ENCODE measurements around the gene EPS8L2. TPM values are rescaled to one million over a fixed set of nuclear protein-coding genes. Genes with fewer than 3 reads are reported as not detected.

EPS8L2 gene
- 6.2 TPM for polyA plus RNA-seq (2013)

- peak in 1 of 3 donors; percentile 36 for DNase-seq
- peaks cover 0 to 12% (median 2%) of the 10 kb centered on the region in 4 experiments for H3K36me3 ChIP-seq (ENCODE audit: control insufficient read depth in 4 of 4, insufficient read depth in 4 of 4, low read length in 3 of 4)
- ChIA-PET CTCF (interaction anchor here (0.7 to 1.5 kb wide), 2 partner anchors 16 to 20 kb away, joined by 4 to 6 read pairs; no protein-coding TSS in a partner anchor), POLR2A (interaction anchor here (1.0 kb wide), 1 partner anchor 12 kb away, joined by 3 read pairs; no protein-coding TSS in a partner anchor)
- WGBS (ENCODE audit: insufficient coverage): 6% methylated on average over 70 of the region's 90 CpGs
- H3K4me1 ChIP-seq (ENCODE audit: control extremely low read depth in 1 of 4, control insufficient read depth in 4 of 4, insufficient read depth in 4 of 4, low read length in 3 of 4): peaks cover 0 to 17% (median 12%) of the 10 kb centered on the region in 4 experiments
- H3K27me3 ChIP-seq (replicated peaks in 2 of 5; ENCODE audit: control insufficient read depth in 4 of 5, insufficient read depth in 5 of 5, low read length in 4 of 5): peaks cover 0 to 57% (median 8%) of the 10 kb centered on the region in 5 experiments
- peak within 1 kb of the TSS in 2 of 7 experiments; percentile 28 to 32 for H3K4me3 ChIP-seq (ENCODE audit: control insufficient read depth in 1 of 7, extremely low read depth in 1 of 7, insufficient read depth in 4 of 7, low read depth in 2 of 7, low read length in 6 of 7)
- H3K27ac ChIP-seq (ENCODE audit: insufficient read depth in 1 of 2, low read depth in 1 of 2, low read length in 2 of 2, poor library complexity in 1 of 2, severe bottlenecking in 2 of 2): no peak within 1 kb of the TSS
- H3K9me3 ChIP-seq (ENCODE audit: control extremely low read depth in 1 of 5, control insufficient read depth in 4 of 5, insufficient read depth in 2 of 5, low read depth in 1 of 5, low read length in 4 of 5): no peaks in the 10 kb centered on the region
Measured at GRCh38 chr11:705646-706438, at the start of gene EPS8L2. Gene EPS8L2, plus strand, starts transcription at chr11:706231. Its CDS starts 3,177 bp downstream, at chr11:709408.

GRCh38 chr11:656426-656825 is 49.6 kb upstream of the EPS8L2 start:
- WGBS (ENCODE audit: insufficient coverage): 95% methylated on average over 13 of the region's 14 CpGs
- H3K4me1 ChIP-seq (ENCODE audit: control extremely low read depth in 1 of 4, control insufficient read depth in 4 of 4, insufficient read depth in 4 of 4, low read length in 3 of 4): no peaks in the 10 kb centered on the region
- peaks cover 0 to 61% (median 39%) of the 10 kb centered on the region in 4 experiments for H3K36me3 ChIP-seq (ENCODE audit: control insufficient read depth in 4 of 4, insufficient read depth in 4 of 4, low read length in 3 of 4)

GRCh38 chr11:656866-657265 is 49.2 kb upstream of the EPS8L2 start:
- Histone ChIP-seq H3K36me3 (ENCODE audit: control insufficient read depth in 4 of 4, insufficient read depth in 4 of 4, low read length in 3 of 4) (peaks cover 0 to 66% (median 41%) of the 10 kb centered on the region in 4 experiments), H3K9me3 (ENCODE audit: control extremely low read depth in 1 of 5, control insufficient read depth in 4 of 5, insufficient read depth in 2 of 5, low read depth in 1 of 5, low read length in 4 of 5) (no peaks in the 10 kb centered on the region), H3K27me3 (replicated peaks in 2 of 5; ENCODE audit: control insufficient read depth in 4 of 5, insufficient read depth in 5 of 5, low read length in 4 of 5) (no peaks in the 10 kb centered on the region), H3K27ac (ENCODE audit: insufficient read depth in 1 of 2, low read depth in 1 of 2, low read length in 2 of 2, poor library complexity in 1 of 2, severe bottlenecking in 2 of 2) (no peak overlapping the region), H3K4me3 (ENCODE audit: control insufficient read depth in 1 of 7, extremely low read depth in 1 of 7, insufficient read depth in 4 of 7, low read depth in 2 of 7, low read length in 6 of 7) (no peak overlapping the region), H3K4me1 (ENCODE audit: control extremely low read depth in 1 of 4, control insufficient read depth in 4 of 4, insufficient read depth in 4 of 4, low read length in 3 of 4) (no peaks in the 10 kb centered on the region)
- CTCF ChIA-PET: interaction anchor here (1.0 kb wide), 1 partner anchor 109 kb away, joined by 3 read pairs; no protein-coding TSS in a partner anchor
- no peak for DNase-seq
- POLR2A ChIA-PET: no interaction called here
- WGBS (ENCODE audit: insufficient coverage): 89% methylated on average over 3 of the region's 7 CpGs

More at GRCh38 chr11:656426-656825, 49.6 kb upstream of the EPS8L2 start:
- DNase-seq: no peak
- H3K9me3 ChIP-seq (ENCODE audit: control extremely low read depth in 1 of 5, control insufficient read depth in 4 of 5, insufficient read depth in 2 of 5, low read depth in 1 of 5, low read length in 4 of 5): no peaks in the 10 kb centered on the region
- no peak overlapping the region for H3K4me3 ChIP-seq (ENCODE audit: control insufficient read depth in 1 of 7, extremely low read depth in 1 of 7, insufficient read depth in 4 of 7, low read depth in 2 of 7, low read length in 6 of 7)
- POLR2A ChIA-PET: interaction anchor here (0.6 kb wide), 1 partner anchor 441 kb away, joined by 3 read pairs; no protein-coding TSS in a partner anchor
- H3K27ac ChIP-seq (ENCODE audit: insufficient read depth in 1 of 2, low read depth in 1 of 2, low read length in 2 of 2, poor library complexity in 1 of 2, severe bottlenecking in 2 of 2): no peak overlapping the region
- CTCF ChIA-PET: interaction anchor here (1.0 to 1.2 kb wide), 2 partner anchors 10 to 110 kb away, joined by 3 read pairs; no protein-coding TSS in a partner anchor
- H3K27me3 ChIP-seq (replicated peaks in 2 of 5; ENCODE audit: control insufficient read depth in 4 of 5, insufficient read depth in 5 of 5, low read length in 4 of 5): no peaks in the 10 kb centered on the region

GRCh38 chr11:657691-658126 is 48.3 kb upstream of the EPS8L2 start:
- CTCF ChIA-PET: interaction anchor here (1.0 kb wide), 1 partner anchor 106 kb away, joined by 4 read pairs; no protein-coding TSS in a partner anchor
- POLR2A ChIA-PET: no interaction called here
- Histone ChIP-seq H3K27me3 (replicated peaks in 2 of 5; ENCODE audit: control insufficient read depth in 4 of 5, insufficient read depth in 5 of 5, low read length in 4 of 5) (no peaks in the 10 kb centered on the region), H3K27ac (ENCODE audit: insufficient read depth in 1 of 2, low read depth in 1 of 2, low read length in 2 of 2, poor library complexity in 1 of 2, severe bottlenecking in 2 of 2) (no peak overlapping the region), H3K4me3 (ENCODE audit: control insufficient read depth in 1 of 7, extremely low read depth in 1 of 7, insufficient read depth in 4 of 7, low read depth in 2 of 7, low read length in 6 of 7) (no peak overlapping the region), H3K4me1 (ENCODE audit: control extremely low read depth in 1 of 4, control insufficient read depth in 4 of 4, insufficient read depth in 4 of 4, low read length in 3 of 4) (no peaks in the 10 kb centered on the region), H3K9me3 (ENCODE audit: control extremely low read depth in 1 of 5, control insufficient read depth in 4 of 5, insufficient read depth in 2 of 5, low read depth in 1 of 5, low read length in 4 of 5) (no peaks in the 10 kb centered on the region), H3K36me3 (ENCODE audit: control insufficient read depth in 4 of 4, insufficient read depth in 4 of 4, low read length in 3 of 4) (peaks cover 0 to 72% (median 42%) of the 10 kb centered on the region in 4 experiments)
- DNase-seq: no peak
- WGBS (ENCODE audit: insufficient coverage): 92% methylated on average over 12 of the region's 14 CpGs

- no peaks in the 10 kb centered on the region for H3K4me1 ChIP-seq (ENCODE audit: control extremely low read depth in 1 of 4, control insufficient read depth in 4 of 4, insufficient read depth in 4 of 4, low read length in 3 of 4)
- 96% methylated on average over 16 of the region's 16 CpGs for WGBS (ENCODE audit: insufficient coverage)
- POLR2A ChIA-PET: no interaction called here
- H3K4me3 ChIP-seq (ENCODE audit: control insufficient read depth in 1 of 7, extremely low read depth in 1 of 7, insufficient read depth in 4 of 7, low read depth in 2 of 7, low read length in 6 of 7): no peak overlapping the region
- CTCF ChIA-PET: interaction anchor here (1.6 to 3.3 kb wide), 3 partner anchors 63 to 106 kb away, joined by 4 to 22 read pairs (median 19); no protein-coding TSS in a partner anchor
- no peaks in the 10 kb centered on the region for H3K27me3 ChIP-seq (replicated peaks in 2 of 5; ENCODE audit: control insufficient read depth in 4 of 5, insufficient read depth in 5 of 5, low read length in 4 of 5)
- H3K36me3 ChIP-seq (ENCODE audit: control insufficient read depth in 4 of 4, insufficient read depth in 4 of 4, low read length in 3 of 4): peaks cover 3 to 74% (median 38%) of the 10 kb centered on the region in 4 experiments
- no peak overlapping the region for H3K27ac ChIP-seq (ENCODE audit: insufficient read depth in 1 of 2, low read depth in 1 of 2, low read length in 2 of 2, poor library complexity in 1 of 2, severe bottlenecking in 2 of 2)
- H3K9me3 ChIP-seq (ENCODE audit: control extremely low read depth in 1 of 5, control insufficient read depth in 4 of 5, insufficient read depth in 2 of 5, low read depth in 1 of 5, low read length in 4 of 5): no peaks in the 10 kb centered on the region
- no peak for DNase-seq
Measured at GRCh38 chr11:659532-660085, 46.4 kb upstream of the EPS8L2 start.

GRCh38 chr11:660281-660680 is 45.8 kb upstream of the EPS8L2 start:
- Histone ChIP-seq H3K4me3 (ENCODE audit: control insufficient read depth in 1 of 7, extremely low read depth in 1 of 7, insufficient read depth in 4 of 7, low read depth in 2 of 7, low read length in 6 of 7) (no peak overlapping the region), H3K36me3 (ENCODE audit: control insufficient read depth in 4 of 4, insufficient read depth in 4 of 4, low read length in 3 of 4) (peaks cover 3 to 72% (median 39%) of the 10 kb centered on the region in 4 experiments), H3K27ac (ENCODE audit: insufficient read depth in 1 of 2, low read depth in 1 of 2, low read length in 2 of 2, poor library complexity in 1 of 2, severe bottlenecking in 2 of 2) (no peak overlapping the region), H3K27me3 (replicated peaks in 2 of 5; ENCODE audit: control insufficient read depth in 4 of 5, insufficient read depth in 5 of 5, low read length in 4 of 5) (no peaks in the 10 kb centered on the region), H3K9me3 (ENCODE audit: control extremely low read depth in 1 of 5, control insufficient read depth in 4 of 5, insufficient read depth in 2 of 5, low read depth in 1 of 5, low read length in 4 of 5) (no peaks in the 10 kb centered on the region), H3K4me1 (ENCODE audit: control extremely low read depth in 1 of 4, control insufficient read depth in 4 of 4, insufficient read depth in 4 of 4, low read length in 3 of 4) (no peaks in the 10 kb centered on the region)
- WGBS (ENCODE audit: insufficient coverage): 96% methylated on average over 19 of the region's 19 CpGs
- POLR2A ChIA-PET: no interaction called here
- CTCF ChIA-PET: interaction anchor here (1.1 to 3.3 kb wide), 7 partner anchors 18 to 105 kb away, joined by 3 to 22 read pairs (median 4); partner anchors contain the start of gene DEAF1
- DNase-seq: no peak

Data from common myeloid progenitor, CD34-positive (primary cell).